ENCODE data around the gene DAP3. TPM values are rescaled to one million over a fixed set of nuclear protein-coding genes. Genes with fewer than 3 reads are reported as not detected.
"Not testable (repeated sequence)": the region's sequence is repeated elsewhere in the genome, so short reads cannot be mapped to it uniquely, and the experiment has no call there.

DAP3 gene
- total RNA-seq, 1 donor from 2014 or later, result 120 TPM

GRCh38 chr1:155729031-155729898 lies 40.4 kb downstream of the DAP3 start:
- peaks cover 6% of the 10 kb centered on the region for H3K4me1 Mint-ChIP-seq (ENCODE audit: unreplicated experiment)
- DNase-seq (ENCODE audit: low spot score), result peak; percentile 57
- peak; percentile 71 for TF ChIP-seq CTCF (IDR thresholded peaks at IDR 0.05; ENCODE audit: unreplicated experiment)
- H3K9me3 Mint-ChIP-seq (ENCODE audit: unreplicated experiment), result no peaks in the 10 kb centered on the region
- peak overlapping the region; percentile 57 for H3K27ac Mint-ChIP-seq (ENCODE audit: unreplicated experiment)
- H3K36me3 Mint-ChIP-seq (ENCODE audit: low read depth, unreplicated experiment), result peaks cover 3% of the 10 kb centered on the region
- no peaks in the 10 kb centered on the region for H3K27me3 Mint-ChIP-seq (ENCODE audit: unreplicated experiment)
- H3K4me3 Mint-ChIP-seq (ENCODE audit: unreplicated experiment), result peak overlapping the region; percentile 7

DNA sequence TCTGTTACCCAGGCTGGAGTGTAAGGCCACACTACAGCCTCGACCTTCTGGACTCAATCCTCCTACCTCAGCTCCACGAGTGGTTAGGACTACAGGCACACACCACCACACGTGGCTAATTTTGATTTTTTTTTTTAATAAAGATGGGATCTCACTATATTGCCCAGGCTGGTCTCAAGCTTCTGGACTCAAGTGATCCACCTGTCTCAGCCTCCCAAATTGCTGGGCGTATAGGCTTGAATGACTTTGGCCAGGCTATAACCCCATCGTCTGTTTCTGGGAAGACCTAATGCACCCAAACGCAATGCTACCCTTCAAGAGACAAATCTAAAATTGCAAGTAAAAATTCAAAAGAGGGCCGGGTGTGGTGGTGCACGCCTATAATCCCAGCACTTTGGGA lies 52.1 kb downstream of the DAP3 start:
- Mint-ChIP-seq H3K36me3 (ENCODE audit: low read depth, unreplicated experiment) (peaks cover 22% of the 10 kb centered on the region), H3K27ac (ENCODE audit: unreplicated experiment) (no peak overlapping the region), H3K27me3 (ENCODE audit: unreplicated experiment) (peaks cover 3% of the 10 kb centered on the region), H3K9me3 (ENCODE audit: unreplicated experiment) (no peaks in the 10 kb centered on the region), H3K4me3 (ENCODE audit: unreplicated experiment) (no peak overlapping the region), H3K4me1 (ENCODE audit: unreplicated experiment) (peaks cover 21% of the 10 kb centered on the region)
- DNase-seq (ENCODE audit: low spot score), result no peak
- TF ChIP-seq CTCF (IDR thresholded peaks at IDR 0.05; ENCODE audit: unreplicated experiment), result no peak

DNA sequence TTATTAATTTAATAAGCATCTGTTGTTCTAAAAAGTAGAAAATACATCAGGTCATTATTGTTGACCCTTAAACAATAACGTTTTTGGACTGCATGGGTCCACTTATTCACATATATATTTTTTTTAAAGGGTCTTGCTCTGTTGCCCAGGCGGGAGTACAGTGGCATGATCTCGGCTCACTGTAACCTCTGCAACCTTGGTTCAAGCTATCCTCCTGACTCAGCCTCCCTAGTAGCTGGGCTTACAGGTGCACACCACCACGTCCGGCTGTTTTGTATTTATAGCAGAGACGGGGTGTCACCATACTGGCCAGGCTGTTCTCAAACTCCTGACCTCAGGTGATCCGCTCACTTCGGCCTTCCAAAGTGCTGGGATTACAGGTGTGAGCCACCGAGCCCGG lies 53.0 kb downstream of the DAP3 start:
- Mint-ChIP-seq H3K27ac (ENCODE audit: unreplicated experiment) (no peak overlapping the region), H3K4me3 (ENCODE audit: unreplicated experiment) (no peak overlapping the region), H3K9me3 (ENCODE audit: unreplicated experiment) (no peaks in the 10 kb centered on the region), H3K36me3 (ENCODE audit: low read depth, unreplicated experiment) (peaks cover 16% of the 10 kb centered on the region), H3K27me3 (ENCODE audit: unreplicated experiment) (peaks cover 3% of the 10 kb centered on the region), H3K4me1 (ENCODE audit: unreplicated experiment) (peaks cover 13% of the 10 kb centered on the region)
- no peak for DNase-seq (ENCODE audit: low spot score)
- no peak for TF ChIP-seq CTCF (IDR thresholded peaks at IDR 0.05; ENCODE audit: unreplicated experiment)

DNA sequence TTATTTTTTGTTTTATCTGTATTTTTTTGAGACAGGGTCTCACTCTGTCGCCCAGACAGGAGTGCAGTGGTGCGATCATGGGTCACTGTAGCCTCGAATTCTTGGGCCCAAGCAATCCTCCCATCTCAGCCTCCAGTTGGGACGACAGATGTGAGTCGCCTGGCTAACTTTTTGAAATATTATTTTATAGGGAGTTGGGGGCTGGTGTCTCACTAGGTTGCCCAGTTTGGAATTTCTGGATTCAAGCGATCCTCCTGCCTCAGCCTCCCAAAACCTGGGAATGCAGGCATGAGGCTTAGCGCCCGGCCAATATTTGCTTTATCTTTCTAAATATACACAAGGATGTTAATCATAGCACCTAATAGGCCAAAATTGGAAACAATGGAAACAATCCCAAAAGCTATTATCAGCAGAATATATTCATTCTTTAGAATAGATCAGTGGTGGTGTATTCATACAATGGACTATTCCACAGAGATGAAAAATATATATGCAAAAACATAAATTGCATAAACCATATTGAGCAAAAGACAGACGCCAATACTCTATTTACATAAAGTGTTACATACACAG lies 55.9 kb downstream of the DAP3 start:
- Mint-ChIP-seq H3K27me3 (ENCODE audit: unreplicated experiment) (peaks cover 3% of the 10 kb centered on the region), H3K9me3 (ENCODE audit: unreplicated experiment) (no peaks in the 10 kb centered on the region), H3K36me3 (ENCODE audit: low read depth, unreplicated experiment) (peaks cover 15% of the 10 kb centered on the region), H3K27ac (ENCODE audit: unreplicated experiment) (peak overlapping the region; percentile 93), H3K4me1 (ENCODE audit: unreplicated experiment) (peaks cover 5% of the 10 kb centered on the region), H3K4me3 (ENCODE audit: unreplicated experiment) (peak overlapping the region; percentile 96)
- DNase-seq (ENCODE audit: low spot score), result no peak
- no peak for TF ChIP-seq CTCF (IDR thresholded peaks at IDR 0.05; ENCODE audit: unreplicated experiment)

- H3K36me3 Mint-ChIP-seq (ENCODE audit: low read depth, unreplicated experiment), result peaks cover 15% of the 10 kb centered on the region
- H3K27me3 Mint-ChIP-seq (ENCODE audit: unreplicated experiment); H3K4me1 Mint-ChIP-seq (ENCODE audit: unreplicated experiment); H3K9me3 Mint-ChIP-seq (ENCODE audit: unreplicated experiment): not testable (repeated sequence)
- H3K4me3 Mint-ChIP-seq (ENCODE audit: unreplicated experiment), result peak overlapping the region; percentile 96
- peak overlapping the region; percentile 93 for H3K27ac Mint-ChIP-seq (ENCODE audit: unreplicated experiment)
- peak; percentile 86 for DNase-seq (ENCODE audit: low spot score)
Observed at GRCh38 chr1:155745284-155746228, 56.7 kb downstream of the DAP3 start.

GRCh38 chr1:155747586-155747985 lies 58.7 kb downstream of the DAP3 start:
- H3K4me1 Mint-ChIP-seq (ENCODE audit: unreplicated experiment); DNase-seq (ENCODE audit: low spot score); H3K4me3 Mint-ChIP-seq (ENCODE audit: unreplicated experiment); H3K9me3 Mint-ChIP-seq (ENCODE audit: unreplicated experiment); H3K27ac Mint-ChIP-seq (ENCODE audit: unreplicated experiment); H3K27me3 Mint-ChIP-seq (ENCODE audit: unreplicated experiment): not testable (repeated sequence)
- peaks cover 21% of the 10 kb centered on the region for H3K36me3 Mint-ChIP-seq (ENCODE audit: low read depth, unreplicated experiment)

DNA sequence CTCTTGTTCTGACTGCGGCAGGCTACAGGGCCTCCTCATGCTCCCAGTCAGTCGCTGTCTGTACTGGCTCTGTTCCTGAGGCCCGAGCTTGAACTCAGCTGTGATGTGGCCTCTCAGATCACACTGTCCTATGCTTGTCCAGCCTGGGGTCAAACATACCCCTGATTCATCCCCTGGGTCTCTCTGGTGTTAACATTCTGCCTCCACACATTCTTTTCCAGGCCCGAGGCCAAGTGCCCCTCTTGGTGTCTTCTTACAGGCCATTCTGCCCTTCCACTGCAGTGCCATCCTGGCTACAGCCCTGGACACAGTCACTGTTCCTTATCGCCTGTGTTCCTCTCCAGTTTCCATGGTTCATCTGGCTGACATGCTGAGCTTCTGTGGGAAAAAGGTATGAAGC lies 59.2 kb downstream of the DAP3 start:
- Mint-ChIP-seq H3K36me3 (ENCODE audit: low read depth, unreplicated experiment) (peaks cover 21% of the 10 kb centered on the region), H3K4me3 (ENCODE audit: unreplicated experiment) (peak overlapping the region; percentile 59)
- not testable (repeated sequence) for H3K9me3 Mint-ChIP-seq (ENCODE audit: unreplicated experiment); H3K4me1 Mint-ChIP-seq (ENCODE audit: unreplicated experiment); H3K27me3 Mint-ChIP-seq (ENCODE audit: unreplicated experiment); DNase-seq (ENCODE audit: low spot score); H3K27ac Mint-ChIP-seq (ENCODE audit: unreplicated experiment)

Measured in endothelial cell (in vitro differentiated cells).